ENCODE measurements around the gene CHRNA1.
A peak's percentile ranks its signal among the peaks of the same experiment; 100 is the strongest.

CHRNA1 gene

DNA sequence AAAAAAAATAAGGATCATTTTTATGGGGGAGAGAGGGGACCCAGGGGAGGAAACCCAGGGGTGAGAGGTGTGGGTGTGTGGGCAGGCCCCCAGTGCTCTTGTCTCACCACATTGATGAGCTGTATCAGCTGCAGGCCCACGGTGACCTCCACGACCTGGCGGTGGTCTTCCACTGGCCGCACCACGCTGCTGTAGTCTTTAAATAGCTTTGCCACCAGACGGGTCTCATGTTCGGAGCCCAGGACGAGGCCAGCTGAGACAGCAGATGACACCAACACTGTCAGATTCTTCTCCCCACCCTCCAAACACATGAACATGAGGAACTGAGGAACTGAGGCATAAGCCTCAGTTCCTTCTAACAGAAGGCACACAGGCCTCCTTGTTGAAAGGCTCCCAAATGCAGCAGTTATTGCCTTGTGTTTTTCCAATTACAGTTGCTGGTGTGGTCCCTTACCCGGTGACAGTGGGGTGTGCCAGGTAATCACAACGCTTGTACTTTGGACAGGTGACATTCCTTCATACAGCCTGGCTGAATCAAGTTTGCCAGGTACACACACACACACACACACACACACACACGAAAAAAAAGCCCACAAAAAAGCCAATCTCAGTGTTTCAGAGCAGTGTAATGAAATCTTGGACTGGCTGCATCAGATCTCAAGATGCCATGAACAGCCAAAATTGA, 4.7 kb downstream of the CHRNA1 start:
- TF ChIP-seq, protein P1, sequence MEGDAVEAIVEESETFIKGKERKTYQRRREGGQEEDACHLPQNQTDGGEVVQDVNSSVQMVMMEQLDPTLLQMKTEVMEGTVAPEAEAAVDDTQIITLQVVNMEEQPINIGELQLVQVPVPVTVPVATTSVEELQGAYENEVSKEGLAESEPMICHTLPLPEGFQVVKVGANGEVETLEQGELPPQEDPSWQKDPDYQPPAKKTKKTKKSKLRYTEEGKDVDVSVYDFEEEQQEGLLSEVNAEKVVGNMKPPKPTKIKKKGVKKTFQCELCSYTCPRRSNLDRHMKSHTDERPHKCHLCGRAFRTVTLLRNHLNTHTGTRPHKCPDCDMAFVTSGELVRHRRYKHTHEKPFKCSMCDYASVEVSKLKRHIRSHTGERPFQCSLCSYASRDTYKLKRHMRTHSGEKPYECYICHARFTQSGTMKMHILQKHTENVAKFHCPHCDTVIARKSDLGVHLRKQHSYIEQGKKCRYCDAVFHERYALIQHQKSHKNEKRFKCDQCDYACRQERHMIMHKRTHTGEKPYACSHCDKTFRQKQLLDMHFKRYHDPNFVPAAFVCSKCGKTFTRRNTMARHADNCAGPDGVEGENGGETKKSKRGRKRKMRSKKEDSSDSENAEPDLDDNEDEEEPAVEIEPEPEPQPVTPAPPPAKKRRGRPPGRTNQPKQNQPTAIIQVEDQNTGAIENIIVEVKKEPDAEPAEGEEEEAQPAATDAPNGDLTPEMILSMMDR (conservative IDR thresholded peaks at IDR 0.05): no peak

DNA sequence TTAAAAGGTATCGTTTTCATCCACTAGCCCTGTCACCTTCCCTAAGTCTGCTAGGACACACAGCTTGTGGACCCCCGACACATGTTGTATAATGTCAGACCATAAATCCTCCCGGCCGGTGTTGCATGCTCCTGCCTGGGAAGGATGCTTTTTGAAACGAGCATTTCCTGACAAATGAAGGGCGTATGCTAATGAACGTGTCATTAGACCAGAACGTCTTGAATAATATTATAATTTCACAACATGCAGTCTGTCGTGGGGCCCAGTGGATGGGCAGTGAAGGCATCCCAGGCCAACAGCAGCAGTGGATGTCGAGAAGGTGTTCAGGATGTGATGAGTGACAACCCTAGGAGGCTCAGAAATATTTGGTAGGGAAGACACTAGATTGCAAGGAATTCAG, 7.5 kb downstream of the CHRNA1 start:
- no peak overlapping the region for H3K27ac ChIP-seq
- TF ChIP-seq, protein P1 (conservative IDR thresholded peaks at IDR 0.05): no peak

More for the DNA sequence above, 4.7 kb downstream of the CHRNA1 start:
- no peak overlapping the region for H3K27ac ChIP-seq

DNA sequence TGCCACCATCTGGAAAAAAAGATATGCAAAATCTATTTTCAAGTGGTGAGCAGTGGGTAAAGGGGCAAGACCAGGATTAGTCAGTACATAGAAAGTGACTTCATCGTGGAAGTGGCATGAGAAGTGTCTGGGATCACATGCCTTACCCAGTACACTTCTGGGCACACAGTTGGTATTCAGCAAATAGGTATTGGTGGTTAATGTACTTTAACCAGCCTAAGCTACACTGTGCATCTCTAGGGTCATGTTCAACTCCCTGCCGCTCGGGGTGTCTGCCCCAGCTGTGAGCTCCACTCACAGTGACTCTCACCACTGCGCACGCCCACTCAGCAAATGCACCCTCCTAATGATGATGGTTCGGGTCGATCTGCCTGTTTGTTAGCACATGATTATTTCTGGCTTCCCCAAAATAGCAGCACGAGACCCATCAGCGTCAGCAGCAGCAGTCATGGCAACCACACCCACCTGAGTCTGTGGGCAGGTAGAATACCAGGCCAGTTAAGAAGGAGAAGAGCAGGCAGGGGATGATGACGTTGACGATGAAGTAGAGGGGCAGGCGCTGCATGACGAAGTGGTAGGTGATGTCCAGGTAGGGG, 11.1 kb downstream of the CHRNA1 start:
- TF ChIP-seq, protein P1 (conservative IDR thresholded peaks at IDR 0.05): no peak
- no peak overlapping the region for H3K27ac ChIP-seq

DNA sequence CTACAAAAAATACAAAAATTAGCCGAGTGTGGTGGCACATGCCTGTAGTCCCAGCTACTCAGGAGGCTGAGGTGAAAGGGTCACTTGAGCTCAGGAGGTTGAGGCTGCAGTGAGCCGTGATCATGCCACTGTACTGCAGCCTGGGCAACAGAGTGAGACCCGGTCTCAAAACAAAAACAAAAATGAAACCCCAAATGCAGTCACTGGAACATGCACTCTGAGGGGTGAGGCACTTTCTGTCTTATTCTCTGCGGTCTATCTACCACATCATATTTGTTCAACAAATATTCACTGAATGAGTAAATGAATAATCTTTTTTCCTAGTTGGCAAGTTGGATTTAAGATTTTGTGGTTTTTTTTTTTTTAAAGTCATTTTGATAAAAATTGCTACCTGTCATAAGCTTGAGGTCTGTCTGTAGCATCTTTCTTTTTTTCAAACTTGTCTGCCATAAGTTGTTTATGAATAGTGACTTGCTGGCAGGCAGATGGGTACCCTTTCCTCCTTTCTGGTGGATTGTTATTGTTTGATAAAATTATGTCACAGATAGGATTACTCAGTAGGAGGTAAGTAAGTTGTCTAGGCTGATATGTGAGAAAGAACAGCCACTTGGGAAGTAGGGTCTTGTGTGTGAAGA, 11.8 kb downstream of the CHRNA1 start:
- H3K27ac ChIP-seq: no peak overlapping the region

DNA sequence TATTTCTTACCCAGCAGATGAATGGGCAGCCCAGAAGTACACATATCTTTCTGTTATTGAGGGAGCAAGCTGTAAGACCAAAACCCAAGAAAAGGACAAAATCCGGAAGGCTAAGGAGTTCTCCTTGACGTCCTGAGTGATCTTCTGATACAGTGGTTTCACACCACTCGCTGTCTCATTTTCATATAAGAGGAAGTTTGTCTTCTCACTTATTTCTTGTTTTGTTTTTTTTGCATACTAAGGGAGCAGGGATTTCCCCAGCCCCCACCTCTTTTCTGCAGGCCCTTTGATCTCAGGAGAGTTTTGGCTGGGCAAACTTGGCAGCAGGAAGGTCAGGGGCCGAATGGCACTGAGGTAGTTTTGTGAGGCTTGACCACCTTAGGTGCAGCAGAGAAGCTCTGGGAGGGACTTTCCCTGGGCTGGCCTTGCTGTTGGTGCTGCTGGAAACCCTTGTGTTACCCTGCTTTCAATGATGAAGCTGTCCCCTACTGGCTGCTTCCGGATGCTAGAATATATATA, 13.3 kb downstream of the CHRNA1 start:
- H3K27ac ChIP-seq: no peak overlapping the region
- TF ChIP-seq, protein P1 (conservative IDR thresholded peaks at IDR 0.05): no peak

More for the DNA sequence above, 11.8 kb downstream of the CHRNA1 start:
- TF ChIP-seq, protein P1 (conservative IDR thresholded peaks at IDR 0.05): no peak

DNA sequence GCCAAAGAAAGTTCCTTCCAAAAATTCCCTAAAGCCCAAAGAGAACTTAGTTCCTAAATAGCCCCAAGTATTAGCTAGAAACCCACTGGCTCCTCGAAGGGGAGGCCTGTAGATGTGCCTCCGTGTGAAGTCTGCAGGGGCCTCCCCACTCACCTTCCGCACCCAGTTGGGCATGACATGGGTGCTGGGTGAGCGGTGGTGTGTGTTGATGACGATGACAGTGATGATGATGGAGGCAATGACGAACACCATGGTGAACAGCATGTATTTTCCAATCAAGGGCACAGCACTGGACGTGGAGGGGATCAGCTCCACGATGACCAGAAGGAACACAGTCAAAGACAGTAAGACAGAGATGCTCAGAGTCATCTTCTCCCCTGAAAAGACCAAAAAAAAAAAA, 14.5 kb downstream of the CHRNA1 start:
- H3K27ac ChIP-seq: no peak overlapping the region
- TF ChIP-seq, protein P1 (conservative IDR thresholded peaks at IDR 0.05): no peak

DNA sequence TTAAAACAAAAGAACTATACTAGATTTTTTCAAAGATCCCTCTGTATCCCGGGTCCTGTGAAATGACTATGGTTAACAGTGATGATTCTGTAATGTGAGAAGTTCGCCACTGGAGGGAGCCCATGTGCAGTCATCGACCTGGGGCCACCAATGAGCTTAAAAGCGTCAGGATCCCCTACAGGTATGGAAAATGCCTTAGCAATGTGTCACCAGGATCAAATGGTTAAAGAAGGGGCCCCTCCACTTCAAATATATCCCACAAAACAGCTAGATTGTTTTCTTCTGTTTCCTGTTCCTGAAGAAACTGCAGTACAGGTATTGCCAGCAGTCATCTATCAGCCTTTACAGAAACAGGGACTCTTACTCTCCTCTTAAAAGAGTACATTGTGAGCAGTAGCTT, 15.3 kb downstream of the CHRNA1 start:
- TF ChIP-seq, protein P1 (conservative IDR thresholded peaks at IDR 0.05): peak; percentile 87
- no peak overlapping the region for H3K27ac ChIP-seq

Measured in VCaP (cell line).